Cardiac fibroblast (primary cell): Measurements from ENCODE around the gene ENPP6.

Experiments used
- DNase-seq, 2 donors: peaks; one replicate each; pipeline versions ENCODE4 v3.0.0 to v3.0.0-alpha.2; 2010; ENCODE audit warnings: low read depth in 2 of 2
- H3K4me3 ChIP-seq, 2 donors: replicated peaks in 1 of 2; 1 replicate in 1 of 2; 2 replicates in 1 of 2; pipeline ENCODE4 v1.5.1; 2011; ENCODE audit warnings: low read depth in 2 of 2, low read length in 2 of 2, mild to moderate bottlenecking in 2 of 2, moderate library complexity in 1 of 2
- TF ChIP-seq, protein P1 (sequence below): IDR thresholded peaks from one replicate; pipeline ENCODE4 v1.5.1; 2011; ENCODE audit warnings: low read depth, mild to moderate bottlenecking, low read length, inconsistent platforms

The ENPP6 gene

DNA sequence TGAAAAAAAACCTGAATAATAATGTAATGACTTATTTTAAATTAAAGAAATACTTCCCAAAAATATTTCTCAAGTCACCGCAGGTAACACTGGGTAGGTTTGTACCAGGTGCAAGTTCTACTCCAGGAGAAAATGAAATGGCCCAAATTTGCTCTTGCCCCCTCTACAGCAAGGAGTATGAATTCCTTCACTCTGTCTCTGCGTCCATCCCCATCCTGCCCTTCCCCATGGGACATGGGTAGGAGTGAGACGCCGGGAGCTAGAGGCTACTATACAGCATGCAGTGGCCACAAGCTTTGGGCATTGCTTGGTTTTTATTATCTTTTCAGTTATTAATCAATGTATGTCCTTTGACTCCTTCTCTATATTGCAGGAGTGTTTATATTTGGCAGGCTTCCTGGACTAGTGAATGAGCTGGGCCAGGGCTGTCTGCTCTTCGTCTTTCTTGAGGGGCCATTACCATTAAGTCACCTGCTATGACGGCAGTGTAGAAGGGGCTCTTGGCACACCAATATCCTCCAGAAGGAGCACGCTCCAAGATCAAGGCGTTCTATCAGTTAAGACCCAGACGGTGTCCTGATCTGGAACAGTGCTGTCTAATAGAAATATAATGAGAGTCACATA, 149.6 kb downstream of the ENPP6 start:
- H3K4me3 ChIP-seq = no peak overlapping the region
- TF ChIP-seq, protein P1, sequence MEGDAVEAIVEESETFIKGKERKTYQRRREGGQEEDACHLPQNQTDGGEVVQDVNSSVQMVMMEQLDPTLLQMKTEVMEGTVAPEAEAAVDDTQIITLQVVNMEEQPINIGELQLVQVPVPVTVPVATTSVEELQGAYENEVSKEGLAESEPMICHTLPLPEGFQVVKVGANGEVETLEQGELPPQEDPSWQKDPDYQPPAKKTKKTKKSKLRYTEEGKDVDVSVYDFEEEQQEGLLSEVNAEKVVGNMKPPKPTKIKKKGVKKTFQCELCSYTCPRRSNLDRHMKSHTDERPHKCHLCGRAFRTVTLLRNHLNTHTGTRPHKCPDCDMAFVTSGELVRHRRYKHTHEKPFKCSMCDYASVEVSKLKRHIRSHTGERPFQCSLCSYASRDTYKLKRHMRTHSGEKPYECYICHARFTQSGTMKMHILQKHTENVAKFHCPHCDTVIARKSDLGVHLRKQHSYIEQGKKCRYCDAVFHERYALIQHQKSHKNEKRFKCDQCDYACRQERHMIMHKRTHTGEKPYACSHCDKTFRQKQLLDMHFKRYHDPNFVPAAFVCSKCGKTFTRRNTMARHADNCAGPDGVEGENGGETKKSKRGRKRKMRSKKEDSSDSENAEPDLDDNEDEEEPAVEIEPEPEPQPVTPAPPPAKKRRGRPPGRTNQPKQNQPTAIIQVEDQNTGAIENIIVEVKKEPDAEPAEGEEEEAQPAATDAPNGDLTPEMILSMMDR = no peak
- no peak for DNase-seq

DNA sequence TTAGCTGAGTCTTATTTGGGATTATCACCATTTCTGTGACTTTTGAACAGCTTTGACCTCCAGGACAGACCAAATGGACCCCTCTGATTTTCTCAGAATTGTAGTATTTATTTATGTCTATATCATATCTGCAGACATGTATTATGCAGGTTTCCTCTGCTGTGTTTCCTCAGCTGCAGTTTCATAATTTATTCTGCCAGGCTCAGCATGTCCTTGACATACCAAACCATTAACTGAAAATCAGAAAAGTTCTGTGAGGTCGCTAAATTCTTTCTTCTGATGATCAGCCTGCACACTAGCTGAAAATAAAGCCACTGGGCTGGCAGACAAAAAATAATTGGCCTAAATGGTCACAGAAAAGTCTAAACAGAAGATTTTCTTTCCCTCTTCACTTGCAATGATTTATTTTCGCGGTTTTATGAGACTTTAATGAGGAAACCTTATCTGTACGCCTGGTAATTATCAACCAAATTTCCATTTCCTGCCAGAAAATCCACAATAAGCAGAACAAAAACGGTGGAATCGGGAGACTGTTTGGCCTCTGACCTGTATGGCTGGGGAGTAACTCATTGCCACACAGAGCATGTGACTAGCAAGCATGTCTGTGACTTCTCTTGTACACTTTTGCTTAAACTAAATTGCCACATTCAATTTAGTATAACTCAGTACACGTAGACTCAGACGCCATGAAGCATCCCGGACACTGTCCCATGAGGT, 150.9 kb downstream of the ENPP6 start:
- TF ChIP-seq, protein P1 = no peak
- no peak for DNase-seq
- no peak overlapping the region for H3K4me3 ChIP-seq

DNA sequence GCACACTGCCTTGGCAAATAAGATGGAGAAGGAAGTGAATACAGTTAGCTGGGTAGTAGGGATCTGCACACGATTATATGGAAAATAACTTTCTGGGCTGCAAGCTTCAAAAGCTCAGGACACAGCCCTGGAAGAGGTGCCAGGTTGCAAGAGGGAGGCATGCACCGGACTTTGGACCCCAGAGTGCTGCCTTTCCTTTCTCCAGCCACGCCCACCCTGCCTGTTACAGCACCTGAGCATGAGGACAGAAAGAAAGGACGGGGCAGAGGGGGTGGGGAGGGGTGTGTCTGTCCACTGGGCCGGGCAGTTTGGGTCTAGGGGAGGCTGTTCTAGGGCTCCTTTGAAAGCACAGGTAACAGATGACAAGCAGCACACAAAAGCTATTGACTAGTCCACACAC, 152.8 kb downstream of the ENPP6 start:
- TF ChIP-seq, protein P1 = no peak

DNA sequence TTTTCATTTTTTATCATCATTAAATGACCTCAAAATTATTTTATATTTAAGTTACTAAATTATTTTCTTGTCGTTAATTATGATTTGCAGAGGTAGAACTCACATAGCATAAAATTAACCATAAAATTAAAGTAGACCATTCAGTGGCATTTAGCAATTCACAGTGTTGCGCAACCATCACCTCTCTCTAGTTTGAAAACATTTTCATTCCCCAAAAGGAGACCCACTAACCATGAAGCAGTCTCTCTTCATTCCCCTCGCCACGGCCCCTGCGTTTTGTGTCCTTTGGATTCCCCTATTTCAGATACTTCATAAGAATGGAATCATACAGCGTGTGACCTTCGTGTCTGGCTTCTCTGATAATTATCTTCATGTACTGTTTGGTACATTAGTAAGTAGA, 154.9 kb downstream of the ENPP6 start:
- DNase-seq = no peak
- TF ChIP-seq, protein P1 = no peak
- no peak overlapping the region for H3K4me3 ChIP-seq

More for the DNA sequence above, 152.8 kb downstream of the ENPP6 start:
- DNase-seq = no peak
- H3K4me3 ChIP-seq = no peak overlapping the region

DNA sequence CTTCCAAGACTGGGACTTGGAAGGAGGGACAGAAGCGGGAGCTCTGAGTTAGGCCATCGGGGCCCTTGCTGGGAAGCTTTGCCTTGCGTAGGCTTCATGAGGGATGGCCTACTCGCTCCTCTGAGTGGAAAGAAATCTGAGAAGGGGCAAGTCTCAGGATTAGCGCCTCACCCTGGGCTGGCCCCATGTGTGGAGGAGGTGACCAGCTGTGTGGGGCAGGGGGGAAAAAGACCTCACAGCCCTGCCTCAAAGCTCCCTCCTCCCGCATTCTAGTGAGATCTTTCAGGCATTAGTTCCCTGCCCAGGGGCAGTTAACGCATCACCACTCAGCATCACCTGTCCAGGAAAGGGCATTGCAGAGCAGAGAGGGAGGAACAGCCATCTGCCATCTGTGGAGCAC, 156.1 kb downstream of the ENPP6 start:
- H3K4me3 ChIP-seq = no peak overlapping the region
- no peak for DNase-seq
- TF ChIP-seq, protein P1 = no peak

DNA sequence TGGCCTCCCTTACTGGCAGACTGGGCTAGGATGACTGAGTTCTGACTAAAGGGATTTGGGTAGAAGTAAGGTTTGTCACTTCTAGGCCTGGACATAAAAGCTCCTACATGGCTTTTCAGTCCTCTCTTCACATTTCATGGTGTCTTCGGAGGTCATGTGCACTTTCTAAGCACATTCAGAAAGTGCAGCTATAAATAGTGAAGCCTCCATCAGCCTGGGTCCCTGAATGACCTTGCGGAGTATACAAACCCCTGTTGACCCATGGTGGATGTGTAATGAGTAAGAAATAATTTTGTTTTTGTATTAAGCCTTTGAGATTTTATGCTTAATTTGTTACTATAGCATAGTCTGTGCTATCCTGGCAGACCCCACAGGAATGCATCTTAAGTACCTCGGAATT, 158.6 kb downstream of the ENPP6 start:
- H3K4me3 ChIP-seq = no peak overlapping the region
- no peak for DNase-seq
- TF ChIP-seq, protein P1 = no peak
